Middle frontal gyrus (tissue), 1 donor: ENCODE data around the gene PRCP.
"Not testable (repeated sequence)": the region's sequence is repeated elsewhere in the genome, so short reads cannot be mapped to it uniquely, and the experiment has no call there.

Source experiments
- DNase-seq: peaks from one replicate; pipeline ENCODE4 v3.0.0-alpha.2; 2015; ENCODE audit warnings: low spot score; ENCODE audit errors: extremely low spot score

Gene PRCP

GRCh38 chr11:82872377-82873150 lies 27.7 kb downstream of the PRCP start:
- DNase-seq = no peak

DNA sequence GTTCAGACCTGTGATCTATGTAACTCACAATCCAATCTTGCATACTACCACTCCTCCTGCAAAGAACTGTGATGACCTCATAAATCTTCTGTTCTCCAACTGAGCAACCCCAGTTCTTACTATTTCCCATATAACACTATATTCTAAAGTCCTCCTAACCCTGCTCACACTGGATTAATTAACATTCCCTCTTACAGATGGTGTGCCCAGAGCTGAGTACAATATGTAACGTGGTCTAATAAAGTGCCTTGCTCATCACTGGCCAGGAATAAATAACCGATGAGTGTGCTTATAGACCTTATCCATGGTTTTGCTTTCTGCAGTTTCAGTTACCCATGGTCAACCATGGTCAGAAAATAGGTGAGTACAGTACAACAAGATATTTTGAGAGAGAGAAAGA lies 28.6 kb downstream of the PRCP start:
- no peak for DNase-seq

DNA sequence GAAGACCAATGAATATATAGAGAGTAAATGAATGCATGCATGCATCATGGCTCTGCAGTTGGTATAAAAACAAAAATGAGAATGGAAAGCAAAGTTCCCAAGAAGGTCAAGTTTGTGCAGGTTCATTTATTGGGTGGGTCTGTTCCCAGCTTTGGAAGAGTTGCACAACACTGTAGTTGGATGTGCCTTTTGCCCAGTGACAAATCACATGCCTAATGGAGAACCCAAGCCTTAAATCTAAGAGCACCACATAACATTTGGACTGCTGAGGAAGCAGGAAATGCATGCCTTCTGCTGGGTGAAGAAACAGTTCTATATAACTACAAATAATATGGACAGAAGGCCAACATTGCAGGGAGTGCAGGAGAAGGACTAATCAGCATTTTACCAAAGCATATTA lies 30.6 kb downstream of the PRCP start:
- no peak for DNase-seq

- peak; percentile 73 for DNase-seq
These were observed 32.6 kb downstream of the PRCP start for GRCh38 chr11:82867495-82868082.

DNA sequence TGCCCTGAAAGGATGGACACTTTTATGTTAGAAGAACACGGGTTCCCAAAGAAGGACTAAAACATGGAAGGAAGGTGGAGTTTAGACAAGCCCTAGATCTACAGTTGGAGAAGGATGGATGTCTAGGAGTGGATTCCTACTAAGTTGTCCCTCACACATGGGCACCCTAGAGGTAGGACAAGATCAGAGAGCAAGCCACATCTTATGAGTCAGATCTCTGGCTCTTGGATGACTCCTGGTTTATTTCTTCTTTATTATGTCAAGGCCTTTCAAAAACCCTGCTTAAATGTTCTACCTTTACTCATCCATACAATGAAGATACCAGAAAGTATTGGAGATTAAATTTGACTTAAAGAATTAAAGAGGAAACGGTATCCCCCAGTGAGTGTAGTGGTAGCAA lies 34.4 kb downstream of the PRCP start:
- no peak for DNase-seq

- DNase-seq = peak; percentile 60
These were observed 36.0 kb downstream of the PRCP start for GRCh38 chr11:82864268-82864667.

- DNase-seq = no peak
These were observed 37.0 kb downstream of the PRCP start for GRCh38 chr11:82863209-82863608.

GRCh38 chr11:82862379-82862778 lies 37.9 kb downstream of the PRCP start:
- DNase-seq = no peak

DNA sequence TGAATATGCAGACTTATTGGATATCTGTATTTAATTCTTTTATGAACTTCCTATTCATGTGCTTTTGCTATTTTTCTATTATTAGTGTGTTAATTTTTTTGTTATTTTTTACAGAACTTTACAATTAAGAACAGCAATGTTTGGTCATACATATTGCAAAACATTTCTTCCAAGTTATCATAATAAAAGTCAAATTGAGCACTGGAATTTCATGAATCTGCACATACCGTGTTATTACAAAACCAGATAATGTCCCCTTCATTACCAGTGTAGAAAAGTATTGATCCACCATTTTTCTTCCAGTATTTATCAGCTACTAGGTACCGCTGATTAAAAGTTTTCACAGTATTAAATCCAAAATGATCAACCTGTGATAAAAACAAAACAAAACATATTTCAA lies 40.5 kb downstream of the PRCP start:
- DNase-seq = no peak

GRCh38 chr11:82858556-82859091 lies 41.6 kb downstream of the PRCP start:
- no peak for DNase-seq

- no peak for DNase-seq
These were observed 42.1 kb downstream of the PRCP start for GRCh38 chr11:82858133-82858532.

GRCh38 chr11:82857145-82857544 lies 43.1 kb downstream of the PRCP start:
- no peak for DNase-seq

- DNase-seq = no peak
These were observed 44.6 kb downstream of the PRCP start for GRCh38 chr11:82855616-82856015.

DNA sequence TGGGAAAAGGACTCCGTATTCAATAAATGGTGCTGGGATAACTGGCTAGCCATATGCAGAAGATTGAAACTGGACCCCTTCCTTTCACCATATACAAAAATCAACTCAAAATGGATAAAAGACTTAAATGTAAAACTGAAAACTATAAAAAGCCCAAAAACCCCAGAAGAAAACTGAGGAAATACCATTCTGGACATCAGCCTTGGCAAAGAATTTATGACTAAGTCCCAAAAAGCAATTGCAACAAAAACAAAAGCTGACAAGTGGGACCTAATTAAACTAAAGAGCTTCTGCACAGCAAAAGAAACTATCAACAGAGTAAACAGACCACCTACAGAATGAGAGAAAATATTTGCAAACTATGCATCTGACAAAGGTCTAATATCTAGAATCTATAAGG lies 45.3 kb downstream of the PRCP start:
- not testable (repeated sequence) for DNase-seq

GRCh38 chr11:82854242-82854641 lies 46.0 kb downstream of the PRCP start:
- no peak for DNase-seq

- DNase-seq = no peak
These were observed 51.4 kb downstream of the PRCP start for GRCh38 chr11:82848829-82849228.

GRCh38 chr11:82845356-82846353 lies 54.6 kb downstream of the PRCP start:
- no peak for DNase-seq

GRCh38 chr11:82843057-82843795 lies 57.0 kb downstream of the PRCP start:
- DNase-seq = no peak

DNA sequence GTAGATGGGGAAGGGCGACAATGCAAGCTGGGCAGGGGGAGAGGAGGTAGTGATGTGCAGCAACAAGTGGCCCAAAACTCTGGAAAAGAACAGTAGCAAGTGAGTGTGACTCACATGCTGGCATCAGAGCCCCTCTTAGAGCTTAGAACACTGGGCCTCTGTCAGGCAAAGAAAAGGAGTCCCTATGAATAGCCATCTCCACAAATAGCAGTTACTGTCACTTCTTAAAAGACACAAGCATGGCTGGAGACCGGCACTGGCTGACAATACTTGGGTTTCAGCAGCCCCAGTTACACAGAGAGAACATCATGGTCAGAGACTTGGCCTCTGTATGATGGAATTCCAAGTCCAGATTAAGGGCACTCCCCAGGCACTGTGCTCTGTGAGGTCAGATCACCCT lies 58.2 kb downstream of the PRCP start:
- DNase-seq = no peak

- DNase-seq = no peak
These were observed 62.6 kb downstream of the PRCP start for GRCh38 chr11:82837650-82838049.

DNA sequence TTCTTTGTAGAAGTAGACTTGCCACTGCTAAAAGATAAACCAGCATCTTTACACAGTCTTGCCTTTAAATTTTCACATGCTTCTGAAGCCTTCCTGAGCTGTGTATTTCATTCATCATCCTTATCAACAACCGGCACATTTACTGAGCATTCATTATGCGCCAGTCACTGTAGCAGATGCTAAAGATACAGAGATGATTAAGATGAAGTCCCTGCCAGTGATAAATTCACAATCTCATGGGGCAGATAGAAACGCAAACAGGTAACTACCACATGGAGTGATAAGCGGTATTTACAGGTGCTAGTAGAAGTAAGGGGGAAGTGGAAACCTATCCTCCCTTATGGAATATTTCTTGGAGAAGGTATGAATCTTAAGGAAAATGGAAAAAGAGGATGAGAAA lies 67.2 kb downstream of the PRCP start:
- DNase-seq = no peak
